Midbrain (tissue), 1 donor: ENCODE data around the gene PDE1C.

ENCODE experiments used
- DNase-seq: peaks from one replicate; lab custom pipeline; 2025; lab: John Stamatoyannopoulos, UW

PDE1C gene

DNA sequence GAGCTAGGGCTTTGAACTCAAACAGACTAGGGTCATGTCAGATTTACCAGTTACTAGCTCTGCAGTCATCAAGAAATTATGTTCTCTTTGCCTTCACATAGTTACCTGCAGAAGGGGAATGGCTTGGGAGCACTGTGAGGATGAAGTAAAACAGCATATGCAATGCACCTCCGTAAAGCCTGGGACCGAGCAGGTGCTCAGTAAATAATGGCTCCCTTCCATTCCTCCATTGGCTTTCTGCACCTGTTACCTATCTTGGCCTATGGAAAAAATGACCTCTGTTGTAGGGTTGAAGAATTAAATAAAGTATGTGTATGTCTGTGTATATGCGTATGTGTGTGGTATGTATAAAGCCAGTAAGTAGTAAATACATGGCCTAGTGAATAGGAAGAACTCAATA is 78.8 kb downstream of the PDE1C start:
- DNase-seq: no peak

DNA sequence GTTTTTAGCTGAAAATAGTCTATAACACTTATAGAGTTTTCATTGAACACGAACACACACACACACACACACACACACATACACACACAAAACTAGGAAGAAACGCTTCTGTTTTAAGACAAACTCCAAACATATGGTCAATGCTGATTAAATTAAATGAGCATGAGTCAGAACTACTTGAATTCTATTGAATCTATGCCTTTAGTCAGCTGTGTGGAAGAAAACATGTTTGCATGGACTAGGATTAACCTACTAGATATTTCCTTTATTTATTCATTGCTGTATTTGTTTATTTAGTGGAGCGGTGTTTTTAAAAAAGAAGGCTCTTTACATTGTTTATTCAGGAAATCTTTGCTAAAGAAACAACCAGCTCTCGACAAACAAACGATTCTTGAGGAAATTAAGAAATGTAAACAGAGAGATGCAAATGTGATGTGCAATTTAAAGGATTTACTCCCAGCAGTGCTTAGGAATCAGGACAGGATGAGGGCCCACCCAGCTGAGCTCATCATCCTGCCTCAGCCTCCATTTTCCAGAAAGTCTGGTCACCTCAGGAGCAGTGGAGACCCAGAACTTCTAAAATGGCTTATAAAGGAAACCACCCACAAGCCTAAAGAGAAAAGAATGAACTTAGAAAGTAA is 83.2 kb downstream of the PDE1C start:
- no peak for DNase-seq

DNA sequence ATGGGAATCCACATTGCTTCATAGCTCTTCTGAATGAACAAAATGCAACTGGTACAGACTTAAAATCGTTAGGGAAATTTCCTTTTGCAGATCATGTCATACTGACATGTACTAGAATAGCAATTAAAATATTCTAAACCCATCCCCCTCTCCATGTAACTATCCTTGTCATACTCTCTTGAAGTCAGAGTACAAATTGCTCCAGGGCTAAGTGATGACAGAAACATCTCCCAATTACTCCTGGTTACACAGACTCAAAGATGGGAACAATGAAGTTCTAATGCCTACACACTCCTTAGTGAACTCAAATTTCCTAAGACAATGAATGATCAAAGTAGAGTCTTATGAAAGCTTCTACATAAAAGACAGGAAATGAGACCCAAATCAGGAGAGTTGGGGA is 87.2 kb downstream of the PDE1C start:
- no peak for DNase-seq

DNA sequence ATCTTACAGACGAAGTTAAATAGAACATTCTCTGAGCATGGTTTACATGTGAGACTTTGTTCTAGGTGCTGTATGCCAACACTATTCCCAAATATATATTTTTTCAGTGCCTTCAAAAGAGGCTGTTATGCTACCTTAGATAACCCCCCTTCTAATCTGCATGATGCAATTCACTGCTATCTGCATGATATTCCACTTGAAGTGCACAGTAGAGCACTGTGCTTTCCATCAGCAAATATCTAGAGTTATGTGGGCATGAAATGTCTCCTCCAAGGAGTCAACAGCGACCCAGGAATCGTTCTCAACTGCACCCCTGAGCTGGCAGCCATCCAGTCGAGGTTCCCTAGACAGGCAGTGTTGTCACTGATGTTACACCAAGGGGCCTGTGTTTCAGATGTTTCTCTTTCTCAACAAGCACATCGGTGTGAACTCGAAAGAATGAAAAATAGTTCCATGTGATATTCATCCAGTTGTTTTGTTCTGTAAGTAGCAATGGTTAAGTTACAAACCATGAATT is 88.3 kb downstream of the PDE1C start:
- no peak for DNase-seq

DNA sequence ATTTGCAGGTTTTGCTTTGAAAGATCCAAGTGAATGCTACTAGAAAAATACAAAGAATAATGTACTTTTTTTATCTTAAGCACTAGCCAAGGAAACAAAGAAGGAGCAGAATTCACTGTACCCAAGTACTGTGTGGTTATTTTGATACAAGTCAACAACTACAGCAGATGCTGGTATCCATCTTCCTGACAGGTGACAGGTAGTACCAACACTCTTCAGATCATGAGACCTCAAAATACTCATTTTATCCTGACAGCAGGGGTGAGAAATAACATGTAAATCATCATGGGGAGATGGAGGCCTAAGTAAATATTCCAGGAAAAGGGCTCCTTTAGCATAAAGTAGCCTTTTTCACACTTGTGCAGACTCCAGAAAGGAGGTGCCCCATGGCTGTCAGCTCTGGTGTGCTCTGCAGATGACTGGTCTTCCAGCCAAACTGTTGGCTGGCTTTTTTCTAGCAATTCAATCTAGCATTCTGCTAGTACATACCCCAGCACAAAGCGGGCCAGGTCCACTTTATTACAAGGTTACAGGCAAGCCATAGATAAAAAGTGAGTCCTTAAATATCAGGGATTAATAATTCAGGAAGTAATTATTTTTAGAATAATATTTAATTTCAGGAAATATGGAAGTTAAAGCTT is 90.4 kb downstream of the PDE1C start:
- no peak for DNase-seq

DNA sequence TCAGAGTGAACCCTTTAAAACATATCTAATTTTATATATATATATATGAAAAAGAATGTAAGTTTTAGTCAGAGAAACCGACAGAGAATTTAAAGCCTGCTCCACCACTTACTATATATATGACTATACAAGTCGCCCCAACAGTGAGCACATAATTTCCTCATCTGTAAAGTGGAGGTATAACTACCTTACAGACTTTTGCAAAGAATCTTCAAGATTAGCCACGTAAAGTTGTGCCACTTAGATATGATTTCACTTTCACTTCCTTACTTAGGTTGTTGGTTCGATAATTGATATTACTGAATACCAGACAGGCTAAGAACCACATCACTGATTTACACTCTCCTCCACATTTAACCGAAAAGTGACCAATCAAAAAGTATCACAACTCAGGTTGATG is 94.7 kb downstream of the PDE1C start:
- no peak for DNase-seq

DNA sequence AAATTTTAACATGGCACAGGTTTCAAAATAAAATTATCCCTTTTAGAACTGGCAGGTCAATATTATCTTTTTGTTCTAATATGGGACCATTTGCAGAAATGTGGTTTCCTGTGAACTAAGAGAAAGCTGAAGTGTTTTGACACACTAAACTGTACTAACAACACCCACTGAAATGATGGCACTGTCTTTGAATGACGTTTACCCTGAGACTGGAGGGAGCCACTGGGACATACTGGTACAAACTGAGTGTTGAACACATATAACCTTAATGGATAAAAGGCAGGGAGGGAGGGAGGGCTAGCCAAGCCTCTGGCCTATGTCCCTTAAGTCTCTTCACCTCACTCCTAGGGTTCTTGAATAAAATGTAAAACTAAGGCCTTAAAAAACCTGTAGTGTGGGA is 95.9 kb downstream of the PDE1C start:
- no peak for DNase-seq

DNA sequence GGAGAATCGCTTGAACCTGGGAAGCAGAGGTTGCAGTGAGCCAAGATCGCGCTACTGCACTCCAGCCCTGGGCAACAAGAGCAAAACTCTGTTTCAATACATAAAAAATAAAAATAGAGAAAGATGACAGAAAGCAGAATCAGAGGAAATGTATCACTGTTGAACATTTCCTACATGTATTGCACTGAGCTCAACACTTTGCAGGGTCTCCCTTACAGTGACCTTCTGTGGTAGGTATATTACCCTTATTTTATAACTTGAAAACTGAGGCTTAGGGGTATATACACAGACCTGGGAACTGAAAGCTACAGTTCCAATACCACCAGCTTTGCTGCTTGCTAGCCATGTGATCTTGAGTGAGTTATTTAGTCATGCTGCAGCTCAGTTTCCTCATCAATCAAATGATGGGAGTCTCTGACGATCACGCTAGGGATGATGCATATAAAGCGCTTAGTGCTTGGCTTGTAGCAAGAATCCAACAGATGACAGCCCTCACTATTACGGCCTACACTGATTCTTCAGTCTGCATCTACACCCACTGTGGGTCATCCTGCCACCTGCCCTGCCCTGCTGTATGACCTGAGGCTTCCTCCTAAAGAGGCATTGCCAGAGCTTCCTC is 99.0 kb downstream of the PDE1C start:
- no peak for DNase-seq

DNA sequence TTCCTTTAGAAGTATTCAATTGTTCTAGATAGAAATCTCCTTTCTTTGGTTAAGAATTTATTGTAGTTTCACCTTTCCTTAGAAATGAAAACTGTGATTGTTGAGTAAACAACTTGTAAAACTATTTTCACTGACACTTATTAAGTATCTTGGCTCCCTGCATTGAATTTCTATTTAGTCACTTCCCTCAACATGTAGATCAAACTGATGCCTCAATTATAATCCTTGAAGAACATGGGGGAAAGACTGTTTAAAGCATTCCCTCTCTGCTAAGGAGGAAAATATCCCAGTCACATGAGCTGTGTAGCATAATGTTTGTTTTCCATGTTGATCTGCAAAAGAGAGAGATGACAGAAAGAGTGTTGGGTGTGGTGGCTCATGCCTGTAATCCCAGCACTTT is 99.7 kb downstream of the PDE1C start:
- DNase-seq: no peak

DNA sequence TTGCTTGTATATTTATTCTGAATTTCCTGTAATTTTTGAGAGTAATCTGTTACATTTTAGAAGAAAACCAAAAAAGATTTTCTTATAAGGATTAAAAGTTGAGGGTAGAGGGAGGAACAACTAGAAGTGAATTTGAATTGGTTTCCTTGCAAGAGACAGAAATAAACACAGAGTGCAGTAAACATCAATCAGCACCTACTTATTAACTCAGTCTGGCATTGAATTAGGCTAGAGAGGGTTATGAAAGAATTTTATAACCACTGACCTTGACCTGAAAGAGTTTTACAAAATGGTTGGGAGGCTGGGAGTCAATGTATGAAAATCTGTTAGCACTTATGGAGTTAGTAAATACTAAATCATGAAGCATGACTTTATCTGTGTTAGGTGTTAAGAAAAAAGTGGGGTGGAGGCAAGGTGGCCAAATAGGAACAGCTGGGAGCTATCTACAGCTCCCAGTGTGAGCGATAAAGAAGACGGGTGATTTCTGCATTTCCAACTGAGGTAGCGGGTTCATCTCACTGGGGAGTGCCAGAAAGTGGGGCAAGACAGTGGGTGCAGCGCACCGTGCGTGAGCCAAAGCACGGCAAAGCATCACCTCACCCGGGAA is 106.5 kb downstream of the PDE1C start:
- DNase-seq: no peak

DNA sequence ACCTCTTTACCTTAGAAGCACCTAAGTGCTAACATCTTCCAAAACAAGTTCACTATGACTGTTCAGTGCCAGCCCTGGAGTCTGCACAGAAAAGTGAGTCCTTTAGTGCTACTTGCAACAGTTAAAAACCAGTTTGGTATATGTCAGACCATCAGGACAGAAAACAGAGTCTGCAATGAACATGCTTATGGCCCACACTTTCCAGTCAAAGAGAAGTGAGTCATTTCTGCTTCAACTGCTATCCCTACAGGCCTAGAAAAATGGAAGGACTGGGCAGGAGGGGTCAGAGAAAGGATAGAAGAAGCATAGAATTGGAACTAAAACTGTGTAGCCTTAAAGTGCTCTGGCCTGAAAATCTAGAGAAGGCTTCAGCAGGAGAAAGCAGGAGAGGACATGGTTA is 108.0 kb downstream of the PDE1C start:
- DNase-seq: no peak

DNA sequence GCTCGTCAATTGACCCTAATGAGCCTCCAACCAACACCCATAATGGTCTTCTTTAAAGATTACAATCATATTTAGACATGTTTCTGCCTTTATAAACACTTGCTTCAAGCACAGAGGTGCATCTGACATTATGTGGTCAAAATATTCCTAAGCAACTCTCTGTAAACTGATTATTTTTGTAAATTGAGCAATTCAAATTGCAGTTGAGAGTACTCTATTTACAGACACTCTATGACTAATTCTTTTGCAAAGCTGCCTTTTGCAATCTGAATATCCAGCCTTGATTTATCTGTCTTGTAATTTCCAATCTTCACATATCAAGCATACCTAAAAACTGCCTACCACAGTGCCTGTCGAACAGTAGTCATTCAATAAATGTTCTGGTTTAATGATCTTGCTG is 112.0 kb downstream of the PDE1C start:
- no peak for DNase-seq

DNA sequence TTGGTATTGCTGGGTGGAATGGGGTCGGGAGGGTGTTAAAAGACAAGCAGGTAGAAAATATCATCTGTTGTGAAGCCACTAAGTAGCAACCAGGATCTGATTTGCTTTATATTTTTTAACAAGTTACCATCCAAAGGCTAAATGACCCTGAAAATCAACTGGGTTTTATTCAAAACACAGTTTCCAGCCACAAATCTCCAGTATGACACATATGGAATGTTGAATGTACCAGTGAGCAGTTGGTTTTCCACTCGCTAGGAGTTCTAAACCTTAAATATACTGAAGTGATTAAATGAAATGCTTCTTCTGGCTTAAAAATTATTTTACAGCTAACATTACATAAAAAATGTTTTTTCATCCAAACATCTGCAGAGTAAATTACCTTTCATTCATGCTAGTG is 112.5 kb downstream of the PDE1C start:
- DNase-seq: no peak

DNA sequence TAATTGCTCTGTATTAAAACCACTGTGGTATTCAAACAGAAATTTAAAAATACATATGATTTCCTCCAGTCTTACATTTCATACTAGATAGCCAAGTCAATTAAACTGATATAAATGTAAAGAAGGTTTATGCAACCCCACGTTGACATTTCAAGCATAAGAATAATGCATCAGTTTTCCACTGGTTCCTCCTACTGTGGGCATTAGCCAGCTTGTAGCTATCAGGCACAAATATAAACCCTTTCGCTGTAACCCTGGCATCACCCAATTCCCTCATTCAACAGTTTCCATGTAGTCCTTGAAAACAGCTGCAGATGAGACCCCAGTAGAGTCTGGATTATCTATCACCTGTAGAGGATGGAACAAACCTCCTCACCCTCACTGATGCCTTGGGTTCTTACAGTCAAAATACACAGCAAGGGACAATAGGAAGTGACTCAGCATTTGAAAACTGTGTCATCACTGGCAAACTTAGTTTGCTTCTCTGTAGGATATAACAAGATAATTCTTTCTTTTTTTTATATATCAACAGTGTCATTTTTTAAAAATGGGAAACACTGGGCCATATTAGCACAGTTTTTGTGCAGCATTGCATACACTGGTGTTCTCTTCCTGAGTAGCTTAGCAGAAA is 113.0 kb downstream of the PDE1C start:
- DNase-seq: no peak

DNA sequence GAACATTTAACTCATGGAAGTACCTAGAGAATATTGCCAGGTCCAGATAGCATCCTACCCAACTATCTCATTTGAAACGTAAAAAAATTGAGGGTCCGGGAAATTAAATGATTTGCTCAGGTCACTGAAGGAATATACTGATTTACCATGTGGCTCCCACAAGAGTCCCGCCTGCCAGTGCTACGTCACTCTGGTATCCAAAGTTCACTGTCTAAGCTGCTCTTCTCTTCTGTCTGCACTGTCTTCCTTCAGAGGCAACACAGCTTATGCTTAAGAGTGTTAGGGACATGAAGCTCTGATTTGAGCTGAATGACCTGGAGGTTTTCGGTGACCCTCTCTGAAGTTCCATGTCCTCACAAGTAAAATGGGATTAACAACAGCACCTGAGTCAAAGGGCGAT is 114.6 kb downstream of the PDE1C start:
- no peak for DNase-seq

DNA sequence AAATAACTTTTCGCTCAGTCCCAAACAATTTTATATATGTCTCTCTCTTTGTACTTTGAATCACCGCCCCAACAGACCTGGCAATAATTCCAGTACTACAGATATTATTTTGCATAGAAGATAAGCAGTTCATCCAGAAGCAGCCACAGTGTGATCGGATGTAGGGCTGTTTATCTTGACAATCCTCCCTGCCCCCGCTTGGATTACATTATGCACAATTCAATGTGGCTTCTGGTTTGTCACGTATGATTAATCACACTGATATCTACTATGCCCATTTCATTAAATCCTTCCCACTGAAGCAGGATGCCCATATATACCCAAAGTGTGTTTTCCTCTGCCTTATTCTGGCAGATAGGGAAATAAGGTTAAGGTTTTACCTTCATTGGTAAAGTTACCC is 115.2 kb downstream of the PDE1C start:
- DNase-seq: no peak

DNA sequence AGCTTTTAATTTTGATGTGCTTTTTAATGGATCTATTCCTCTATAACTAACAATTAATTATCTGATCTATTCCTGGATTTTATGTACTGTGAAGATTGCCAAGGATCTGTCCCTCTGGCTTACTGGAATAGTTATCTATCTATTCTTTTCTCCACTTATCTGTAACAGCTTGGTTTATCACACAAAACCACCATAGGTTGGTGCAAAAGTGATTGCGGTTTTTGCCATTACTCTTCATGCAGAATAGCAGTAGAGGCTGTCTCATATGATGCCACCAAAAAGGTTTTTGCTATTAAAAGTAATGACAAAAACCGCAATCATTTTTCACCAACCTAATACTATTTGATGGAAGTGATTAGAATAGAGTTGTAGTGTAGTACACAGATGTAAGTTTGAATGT is 115.7 kb downstream of the PDE1C start:
- DNase-seq: no peak

DNA sequence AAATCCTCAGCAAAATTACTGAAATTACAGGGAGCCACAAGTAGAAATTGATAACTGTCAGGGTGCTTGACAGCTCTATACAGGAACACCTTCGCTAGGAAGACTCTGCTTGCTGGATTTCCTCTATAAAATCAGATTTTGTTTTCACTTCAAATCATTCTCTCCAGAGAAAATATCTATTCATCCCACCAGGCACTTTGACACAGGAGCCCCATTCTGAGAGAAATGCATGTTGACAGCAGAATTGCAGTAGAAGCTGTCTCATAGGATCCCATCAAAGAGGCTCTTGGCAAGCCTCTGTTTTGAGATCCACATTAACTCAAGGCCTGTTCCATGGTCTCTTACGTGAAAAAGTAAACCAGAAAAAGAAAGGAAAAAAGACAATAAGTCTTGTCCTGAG is 116.8 kb downstream of the PDE1C start:
- no peak for DNase-seq

DNA sequence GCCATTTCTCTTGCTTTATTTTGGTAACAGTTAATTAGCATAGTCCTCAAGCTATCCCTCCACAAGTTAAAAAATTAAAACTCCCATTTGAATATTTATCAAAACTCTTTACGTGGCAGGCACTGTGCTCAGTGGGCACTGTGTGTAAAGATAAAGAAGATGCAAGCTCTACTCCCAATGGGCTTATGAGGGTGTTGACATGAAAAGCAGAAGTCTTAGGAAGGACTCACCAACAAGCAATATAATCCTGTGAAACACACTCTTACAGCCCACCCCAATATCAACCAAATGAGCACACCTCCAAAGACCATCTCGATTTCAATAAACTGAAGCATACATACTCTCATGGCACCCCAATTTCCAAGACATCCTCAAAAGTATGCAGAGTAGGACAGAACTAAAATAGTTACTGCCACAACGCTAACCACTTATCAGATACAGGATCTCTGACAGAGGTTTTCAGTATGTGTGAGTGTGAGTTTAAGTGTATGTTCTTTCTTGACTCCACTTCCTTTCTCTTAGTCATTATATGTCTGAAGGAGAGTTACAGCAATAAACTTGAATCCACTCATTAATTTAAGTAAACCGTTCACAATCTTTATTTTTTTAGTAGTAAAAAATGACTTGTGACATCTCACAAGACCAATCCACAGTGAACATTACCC is 120.0 kb downstream of the PDE1C start:
- no peak for DNase-seq

DNA sequence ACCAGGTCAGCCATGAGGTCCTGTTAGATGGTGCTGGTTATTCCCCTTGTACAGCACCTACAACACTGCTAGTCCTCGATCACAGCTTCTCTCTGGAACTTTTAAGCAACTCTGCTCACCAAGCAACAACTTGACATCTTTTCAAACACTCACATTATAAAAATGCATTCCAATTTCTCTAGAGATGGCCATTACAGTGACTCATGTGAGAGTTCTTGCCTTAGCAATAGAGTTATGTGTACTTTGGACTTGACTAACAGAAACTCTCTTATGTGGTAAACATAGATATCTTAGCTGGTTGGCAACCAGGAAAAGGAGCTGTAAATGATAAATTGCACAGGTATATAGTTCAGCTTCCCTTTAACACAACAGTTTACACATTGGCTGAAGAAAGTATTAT is 122.2 kb downstream of the PDE1C start:
- DNase-seq: no peak

DNA sequence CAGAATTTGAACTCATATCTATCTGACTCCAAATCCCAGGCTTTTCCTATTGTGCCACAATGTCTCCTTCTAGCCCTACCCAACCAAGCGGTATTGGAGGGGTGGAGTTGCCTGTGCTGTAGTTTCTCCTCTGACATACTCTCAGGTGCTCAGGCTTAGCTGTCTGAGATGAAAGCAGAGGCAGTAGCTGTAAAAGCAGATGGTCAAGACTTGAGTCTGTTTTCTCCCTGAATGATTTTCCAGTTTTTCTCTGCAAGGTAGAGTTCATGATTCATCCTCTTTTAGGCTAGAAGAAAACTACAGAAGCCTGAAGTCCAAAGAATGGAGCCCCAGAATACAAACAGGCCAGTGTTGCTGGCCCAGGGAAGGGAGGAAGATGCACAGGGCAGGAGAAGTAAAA is 130.0 kb downstream of the PDE1C start:
- DNase-seq: no peak

DNA sequence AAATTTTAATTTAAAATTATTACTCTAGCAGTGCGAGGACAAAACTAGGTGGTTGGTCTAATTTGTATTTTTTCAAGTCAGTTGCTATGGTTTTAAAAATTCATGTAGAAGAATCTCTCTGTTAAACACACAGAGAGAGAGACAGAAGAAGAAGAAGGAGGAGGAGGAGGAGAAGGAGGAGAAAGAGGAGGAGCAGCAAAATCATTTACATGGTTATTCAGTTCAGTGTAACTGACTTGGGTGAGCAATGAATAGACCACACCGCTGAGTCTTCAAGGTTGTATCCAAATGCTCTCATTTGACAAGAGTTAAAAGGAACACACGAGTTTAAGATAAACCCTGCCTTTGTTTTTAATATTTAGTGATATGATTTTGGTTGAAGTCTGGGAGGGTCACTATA is 131.1 kb downstream of the PDE1C start:
- DNase-seq: no peak
